PC-9 (cell line): ENCODE measurements around the gene TSPAN12. TPM values are rescaled to one million over a fixed set of nuclear protein-coding genes. Genes with fewer than 3 reads are reported as not detected.
"Not testable (repeated sequence)": the region's sequence is repeated elsewhere in the genome, so short reads cannot be mapped to it uniquely, and the experiment has no call there.

ENCODE experiments used
- BruUV-seq: library from RNA; stranded (reverse); fragments of 400-500 nt; replicated peaks from 2 replicates; lab custom pipeline; 2021; lab: Mats Ljungman, UMichigan
- CTCF ChIA-PET: fragments of 300-600 bp; sonication (Branson Sonifier 250); formaldehyde crosslinking; loops from one replicate; lab custom pipeline; 2022; ENCODE audit warnings: antibody characterized with exemption; lab: Charles Lee
- POLR2A ChIA-PET: fragments of 300-600 bp; sonication (Branson Sonifier 250); formaldehyde crosslinking; loops from one replicate; lab custom pipeline; 2022; ENCODE audit warnings: antibody characterized with exemption; ENCODE audit not compliant: unreplicated experiment; lab: Charles Lee
- DNase-seq, 2 experiments: peaks; one replicate each; pipeline versions ENCODE4 v3.0.0 to v3.0.0-alpha.2; 2015 to 2022; ENCODE audit warnings: mixed read lengths in 1 of 2
- H2AFZ ChIP-seq: fragments of 200-600 bp; sonication (generic); 2 replicates; pipeline ENCODE4 v1.8.1; 2017; ENCODE audit warnings: antibody characterized with exemption
- H3F3A ChIP-seq: fragments of 200-600 bp; sonication (generic); 2 replicates; pipeline ENCODE4 v1.8.1; 2017; ENCODE audit warnings: antibody characterized with exemption, mild to moderate bottlenecking, low read depth; ENCODE audit not compliant: insufficient read depth
- H3K27ac ChIP-seq: fragments of 200-600 bp; sonication (generic); 2 replicates; pipeline ENCODE4 v1.6.1; 2016; ENCODE audit warnings: mixed run types
- H3K27me3 ChIP-seq: fragments of 200-600 bp; sonication (generic); 2 replicates; pipeline ENCODE4 v1.6.1; 2016; ENCODE audit warnings: low read depth, mixed run types; ENCODE audit not compliant: insufficient read depth
- H3K36me3 ChIP-seq: fragments of 200-600 bp; sonication (generic); 2 replicates; pipeline ENCODE4 v1.6.1; 2016; ENCODE audit warnings: low read depth, mixed run types
- H3K4me1 ChIP-seq: fragments of 200-600 bp; sonication (generic); replicated peaks from 2 replicates; pipeline ENCODE4 v1.6.1; 2016; ENCODE audit warnings: mixed run types; ENCODE audit not compliant: insufficient read depth
- H3K4me2 ChIP-seq: fragments of 200-600 bp; sonication (generic); 2 replicates; pipeline ENCODE4 v1.6.1; 2017; ENCODE audit warnings: mixed run types
- H3K4me3 ChIP-seq: fragments of 200-600 bp; sonication (generic); 2 replicates; pipeline ENCODE4 v1.6.1; 2016; ENCODE audit warnings: mixed run types
- H3K79me2 ChIP-seq: fragments of 200-600 bp; sonication (generic); 2 replicates; pipeline ENCODE4 v1.6.1; 2017; ENCODE audit warnings: low read depth, mixed run types
- H3K9me2 ChIP-seq: fragments of 200-600 bp; sonication (generic); 2 replicates; pipeline ENCODE4 v1.8.1; 2017; ENCODE audit warnings: mild to moderate bottlenecking; ENCODE audit not compliant: insufficient read depth
- H3K9me3 ChIP-seq: fragments of 200-600 bp; sonication (generic); 2 replicates; pipeline ENCODE4 v1.8.1; 2016; ENCODE audit warnings: low read depth; ENCODE audit not compliant: insufficient read depth
- H4K20me1 ChIP-seq: fragments of 200-600 bp; sonication (generic); 2 replicates; pipeline ENCODE4 v1.8.1; 2017; ENCODE audit not compliant: insufficient read depth
- EZH2 ChIP-seq: fragments of 200-600 bp; sonication (generic); IDR thresholded peaks from 2 replicates; pipeline ENCODE4 v1.8.0; 2017; ENCODE audit warnings: antibody characterized with exemption, low read depth
- intact Hi-C: fragments of 100-400 bp; cut with micrococcal nuclease; formaldehyde crosslinking; loops from one replicate; pipeline ENCODE4 v1.10.0; 2022; ENCODE audit not compliant: unreplicated experiment
- total RNA-seq: library from RNA; stranded (reverse); gene quantifications from 2 replicates; pipeline ENCODE4 v1.2.3, GENCODE V29; 2021
- TF ChIP-seq, protein P1 (sequence below): fragments of 200-600 bp; sonication (generic); conservative IDR thresholded peaks from 2 replicates; pipeline ENCODE4 v1.6.1; 2017; ENCODE audit warnings: mixed run types, antibody characterized with exemption, mild to moderate bottlenecking, moderate library complexity

The TSPAN12 gene
- total RNA-seq, 1 experiment from 2014 or later, result 5.8 TPM

DNA sequence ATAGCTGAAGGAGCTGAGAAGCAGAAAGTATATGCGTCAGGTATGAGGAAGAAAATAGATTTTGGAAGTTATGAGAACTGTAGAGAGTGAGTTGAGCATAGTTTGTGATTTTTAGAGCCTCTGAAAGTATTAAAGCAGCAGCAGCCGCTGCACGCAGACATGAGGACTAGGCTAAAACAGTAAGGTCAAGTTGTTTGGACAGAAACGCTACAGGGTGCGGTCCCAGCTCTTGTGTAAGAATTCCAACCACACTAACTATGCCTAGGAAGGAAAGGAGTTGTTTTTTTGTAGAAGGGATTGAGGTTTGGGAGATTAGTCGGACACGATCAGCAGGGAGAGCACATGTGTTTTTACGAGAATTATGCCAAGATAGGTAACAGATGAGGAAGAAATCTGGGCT lies 78.9 kb downstream of the TSPAN12 start:
- H3F3A ChIP-seq, DNase-seq, CTCF ChIA-PET, POLR2A ChIA-PET, H3K4me1 ChIP-seq, H3K4me2 ChIP-seq, H3K9me2 ChIP-seq, H3K9me3 ChIP-seq, H3K27me3 ChIP-seq, H3K27ac ChIP-seq, H4K20me1 ChIP-seq, H3K79me2 ChIP-seq, BruUV-seq, H2AFZ ChIP-seq, H3K4me3 ChIP-seq, H3K36me3 ChIP-seq, intact Hi-C loops: not testable (repeated sequence)

DNA sequence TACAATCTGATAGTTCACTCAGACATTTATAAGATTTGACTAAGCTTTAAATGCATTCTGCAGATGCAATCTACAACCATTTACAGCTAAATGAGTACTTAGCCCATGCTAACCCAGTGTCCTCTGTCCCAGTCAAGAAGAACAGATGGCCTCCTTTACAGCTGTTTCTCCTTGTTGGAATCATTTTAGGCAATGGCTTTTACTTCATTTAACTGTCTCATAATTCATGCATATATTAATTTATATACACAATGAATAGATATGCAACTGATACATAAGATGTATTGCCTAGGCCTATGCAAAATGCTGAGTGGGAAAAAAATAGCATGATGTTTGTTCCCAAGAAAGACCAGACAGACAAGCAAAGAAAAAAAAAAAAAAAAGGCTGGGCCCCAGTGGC lies 82.2 kb downstream of the TSPAN12 start:
- Histone ChIP-seq H3K9me3 (no peaks in the 10 kb centered on the region), H3K9me2 (no peaks in the 10 kb centered on the region), H3K79me2 (no peaks in the 10 kb centered on the region), H3K27me3 (no peaks in the 10 kb centered on the region), H3K27ac (no peak overlapping the region), H2AFZ (no peak overlapping the region), H3F3A (no peaks in the 10 kb centered on the region), H3K4me2 (no peak overlapping the region), H3K36me3 (no peaks in the 10 kb centered on the region), H3K4me3 (no peak overlapping the region), H3K4me1 (no peaks in the 10 kb centered on the region), H4K20me1 (no peaks in the 10 kb centered on the region)
- intact Hi-C loops, result no loop called here
- ChIA-PET CTCF (no interaction called here), POLR2A (no interaction called here)
- no peak for TF ChIP-seq EZH2
- TF ChIP-seq, protein P1, sequence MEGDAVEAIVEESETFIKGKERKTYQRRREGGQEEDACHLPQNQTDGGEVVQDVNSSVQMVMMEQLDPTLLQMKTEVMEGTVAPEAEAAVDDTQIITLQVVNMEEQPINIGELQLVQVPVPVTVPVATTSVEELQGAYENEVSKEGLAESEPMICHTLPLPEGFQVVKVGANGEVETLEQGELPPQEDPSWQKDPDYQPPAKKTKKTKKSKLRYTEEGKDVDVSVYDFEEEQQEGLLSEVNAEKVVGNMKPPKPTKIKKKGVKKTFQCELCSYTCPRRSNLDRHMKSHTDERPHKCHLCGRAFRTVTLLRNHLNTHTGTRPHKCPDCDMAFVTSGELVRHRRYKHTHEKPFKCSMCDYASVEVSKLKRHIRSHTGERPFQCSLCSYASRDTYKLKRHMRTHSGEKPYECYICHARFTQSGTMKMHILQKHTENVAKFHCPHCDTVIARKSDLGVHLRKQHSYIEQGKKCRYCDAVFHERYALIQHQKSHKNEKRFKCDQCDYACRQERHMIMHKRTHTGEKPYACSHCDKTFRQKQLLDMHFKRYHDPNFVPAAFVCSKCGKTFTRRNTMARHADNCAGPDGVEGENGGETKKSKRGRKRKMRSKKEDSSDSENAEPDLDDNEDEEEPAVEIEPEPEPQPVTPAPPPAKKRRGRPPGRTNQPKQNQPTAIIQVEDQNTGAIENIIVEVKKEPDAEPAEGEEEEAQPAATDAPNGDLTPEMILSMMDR, result no peak
- no peak for DNase-seq
- no TSS peak for BruUV-seq

DNA sequence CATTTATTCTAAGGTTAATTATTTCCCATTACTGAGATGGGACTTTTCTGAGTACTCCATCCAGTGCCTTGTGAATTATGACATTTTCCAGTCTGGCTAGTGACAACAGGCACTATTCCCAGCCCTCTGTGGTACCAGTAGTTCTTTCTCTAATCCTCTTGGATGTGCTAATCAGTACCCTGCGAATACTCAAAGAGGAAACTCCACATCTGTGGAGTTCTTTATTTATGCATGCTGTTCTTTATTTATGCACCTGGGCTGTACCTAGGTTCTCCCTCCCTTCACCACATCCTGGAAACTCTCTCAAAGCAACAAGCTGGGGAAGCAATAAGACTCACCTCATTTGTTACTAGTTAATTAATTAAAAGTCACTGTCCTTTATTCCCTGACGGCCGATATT lies 83.5 kb downstream of the TSPAN12 start:
- Histone ChIP-seq H3K4me2 (no peak overlapping the region), H3K27ac (no peak overlapping the region), H3K4me1 (no peaks in the 10 kb centered on the region), H3K9me2 (no peaks in the 10 kb centered on the region), H3F3A (no peaks in the 10 kb centered on the region), H3K9me3 (no peaks in the 10 kb centered on the region), H3K27me3 (no peaks in the 10 kb centered on the region), H2AFZ (no peak overlapping the region), H3K36me3 (no peaks in the 10 kb centered on the region), H3K79me2 (no peaks in the 10 kb centered on the region), H3K4me3 (no peak overlapping the region), H4K20me1 (no peaks in the 10 kb centered on the region)
- no peak for DNase-seq
- intact Hi-C loops, result no loop called here
- POLR2A ChIA-PET, result no interaction called here
- CTCF ChIA-PET, result no interaction called here
- TF ChIP-seq, protein P1, result no peak
- TF ChIP-seq EZH2, result no peak
- BruUV-seq, result no TSS peak

DNA sequence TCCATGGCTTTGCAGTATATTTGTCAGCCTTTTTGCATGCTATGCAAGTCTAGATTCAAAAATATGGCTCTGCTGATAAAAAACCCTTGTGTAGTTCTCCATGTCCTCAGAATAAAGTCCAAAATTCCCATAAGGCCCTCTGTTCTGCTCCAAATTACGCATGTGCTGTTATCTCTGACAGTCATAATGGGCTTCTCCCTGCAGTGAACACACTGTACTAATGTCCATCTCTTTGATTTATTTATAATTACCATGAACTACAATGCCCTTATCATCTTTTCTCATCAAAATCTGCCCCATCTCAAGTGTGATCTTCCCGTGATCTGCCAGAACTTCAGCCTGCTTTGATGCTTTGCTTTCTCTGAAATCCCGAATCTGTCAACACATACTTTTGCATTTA lies 87.7 kb downstream of the TSPAN12 start:
- Histone ChIP-seq H3K9me2 (no peaks in the 10 kb centered on the region), H3K79me2 (no peaks in the 10 kb centered on the region), H3K9me3 (no peaks in the 10 kb centered on the region), H3K27ac (no peak overlapping the region), H3K4me3 (no peak overlapping the region), H2AFZ (no peak overlapping the region), H4K20me1 (no peaks in the 10 kb centered on the region), H3K4me1 (no peaks in the 10 kb centered on the region), H3F3A (no peaks in the 10 kb centered on the region), H3K36me3 (no peaks in the 10 kb centered on the region), H3K4me2 (no peak overlapping the region), H3K27me3 (no peaks in the 10 kb centered on the region)
- ChIA-PET CTCF (no interaction called here), POLR2A (no interaction called here)
- no TSS peak for BruUV-seq
- intact Hi-C loops, result no loop called here
- DNase-seq, result no peak
- TF ChIP-seq EZH2, result no peak
- TF ChIP-seq, protein P1, result no peak
